SK-N-SH (cell line): ENCODE data around the gene CDKN1A. TPM values are rescaled to one million over a fixed set of nuclear protein-coding genes. Genes with fewer than 3 reads are reported as not detected.

Experiments used
- CTCF ChIA-PET: fragments of 300-600, 350-600 bp; formaldehyde crosslinking; extraction: SDS; loops from one replicate; lab custom pipeline; 2021; lab: Yijun Ruan, JAX
- POLR2A ChIA-PET: fragments of 350-600 bp; sonication (Branson Sonifier 250); formaldehyde crosslinking; extraction: SDS; loops from one replicate; lab custom pipeline; 2020; ENCODE audit warnings: antibody characterized with exemption, inconsistent platforms; lab: Yijun Ruan, JAX
- DNase-seq: peaks from one replicate; pipeline ENCODE4 v3.0.0; 2012
- H2AFZ ChIP-seq: fragments of 200-600 bp; sonication (generic); 2 replicates; pipeline ENCODE4 v1.8.1; 2016; ENCODE audit warnings: antibody characterized with exemption, mild to moderate bottlenecking, low read depth
- H3F3A ChIP-seq: fragments of 200-600 bp; sonication (generic); replicated peaks from 2 replicates; pipeline ENCODE3; 2016; ENCODE audit warnings: antibody characterized with exemption, mild to moderate bottlenecking; ENCODE audit not compliant: insufficient read depth
- H3K27ac ChIP-seq, 2 experiments: fragments of 200-500 bp in 1 of 2; fragments of 200-600 bp in 1 of 2; sonication (Bioruptor generic) in 1 of 2; sonication (generic), shearing (Covaris generic) in 1 of 2; 2 replicates each; pipeline versions ENCODE4 v1.5.1 to v1.6.1; 2014 to 2016; ENCODE audit warnings: low read depth in 2 of 2, inconsistent platforms in 1 of 2, low read length in 1 of 2, mild to moderate bottlenecking in 1 of 2, mixed read lengths in 1 of 2
- H3K27me3 ChIP-seq: fragments of 200-600 bp; sonication (generic), shearing (Covaris generic); 2 replicates; pipeline ENCODE4 v1.6.1; 2016; ENCODE audit warnings: mixed run types; ENCODE audit not compliant: insufficient read depth
- H3K36me3 ChIP-seq, 2 experiments: fragments of 200-500 bp in 1 of 2; fragments of 200-600 bp in 1 of 2; sonication (Bioruptor generic) in 1 of 2; sonication (generic) in 1 of 2; replicated peaks in 1 of 2; 2 replicates each; pipeline versions ENCODE3 to v1.5.1; 2014 to 2016; ENCODE audit warnings: low read length in 1 of 2, mild to moderate bottlenecking in 1 of 2; ENCODE audit not compliant: insufficient read depth in 2 of 2, control insufficient read depth in 1 of 2
- H3K4me1 ChIP-seq, 2 experiments: fragments of 200-500 bp in 1 of 2; fragments of 200-600 bp in 1 of 2; sonication (Bioruptor generic) in 1 of 2; sonication (generic), shearing (Covaris generic) in 1 of 2; 2 replicates each; pipeline versions ENCODE4 v1.5.1 to v1.6.1; 2014 to 2016; ENCODE audit warnings: low read depth in 1 of 2, low read length in 1 of 2, mixed run types in 1 of 2; ENCODE audit not compliant: insufficient read depth in 2 of 2, control insufficient read depth in 1 of 2
- H3K4me2 ChIP-seq: fragments of 200-600 bp; sonication (generic), shearing (Covaris generic); 2 replicates; pipeline ENCODE4 v1.6.1; 2017; ENCODE audit warnings: mixed run types
- H3K4me3 ChIP-seq, 2 experiments: fragments of 200-500 bp in 1 of 2; fragments of 200-600 bp in 1 of 2; sonication (Bioruptor generic) in 1 of 2; sonication (generic), shearing (Covaris generic) in 1 of 2; 2 replicates each; pipeline versions ENCODE4 v1.5.1 to v1.8.1; 2014 to 2016; ENCODE audit warnings: low read depth in 2 of 2, inconsistent platforms in 1 of 2, low read length in 1 of 2, mild to moderate bottlenecking in 1 of 2, mixed read lengths in 1 of 2, moderate library complexity in 1 of 2
- H3K79me2 ChIP-seq: fragments of 200-600 bp; sonication (generic); 2 replicates; pipeline ENCODE4 v1.8.1; 2017; ENCODE audit warnings: mild to moderate bottlenecking; ENCODE audit not compliant: insufficient read depth
- H3K9ac ChIP-seq: fragments of 200-600 bp; sonication (generic); 2 replicates; pipeline ENCODE4 v1.6.1; 2017; ENCODE audit warnings: mixed run types
- H3K9me2 ChIP-seq: fragments of 200-600 bp; sonication (generic); 2 replicates; pipeline ENCODE4 v1.6.1; 2017; ENCODE audit warnings: mixed run types
- H3K9me3 ChIP-seq: fragments of 200-600 bp; sonication (generic); 2 replicates; pipeline ENCODE4 v1.6.1; 2017; ENCODE audit warnings: mixed run types, mild to moderate bottlenecking, moderate library complexity
- H4K20me1 ChIP-seq: fragments of 200-600 bp; sonication (generic); 2 replicates; pipeline ENCODE4 v1.6.1; 2017; ENCODE audit warnings: mild to moderate bottlenecking, mixed run types; ENCODE audit not compliant: insufficient read depth
- CTCF ChIP-seq: fragments of 200-600 bp; sonication (generic); IDR thresholded peaks from 2 replicates; pipeline ENCODE4 v1.6.1; 2017; ENCODE audit warnings: antibody characterized with exemption, mild to moderate bottlenecking, moderate library complexity
- FOXM1 ChIP-seq: IDR thresholded peaks from 2 replicates; pipeline ENCODE4 v1.4.0; 2012; ENCODE audit warnings: low read depth, mild to moderate bottlenecking
- GABPA ChIP-seq: IDR thresholded peaks from 2 replicates; pipeline ENCODE4 v1.4.0; 2012; ENCODE audit warnings: low read depth, mild to moderate bottlenecking
- IRF3 ChIP-seq: fragments of 150-350 bp; IDR thresholded peaks from 2 replicates; pipeline ENCODE4 v1.6.1; 2016; ENCODE audit warnings: mild to moderate bottlenecking, low read depth, low read length
- JUND ChIP-seq: IDR thresholded peaks from 2 replicates; pipeline ENCODE4 v1.4.0; 2012
- RAD21 ChIP-seq: IDR thresholded peaks from 2 replicates; pipeline ENCODE4 v1.6.1; 2012; ENCODE audit warnings: mild to moderate bottlenecking, low read length
- RCOR1 ChIP-seq: fragments of 150-350 bp; IDR thresholded peaks from 2 replicates; pipeline ENCODE4 v1.6.1; 2017; ENCODE audit warnings: antibody characterized with exemption, low read length
- SMC3 ChIP-seq: IDR thresholded peaks from 2 replicates; pipeline ENCODE4 v1.6.1; 2012; ENCODE audit warnings: low read depth, low read length, improper control_type of control experiment
- TAF1 ChIP-seq: IDR thresholded peaks from 2 replicates; pipeline ENCODE4 v1.6.1; 2012; ENCODE audit warnings: low read depth, mild to moderate bottlenecking, low read length, moderate library complexity, borderline replicate concordance
- USF2 ChIP-seq: fragments of 150-350 bp; IDR thresholded peaks from 2 replicates; pipeline ENCODE4 v1.6.1; 2017; ENCODE audit warnings: antibody characterized with exemption, low read length, low read depth, borderline replicate concordance
- WGBS: methylation state at CpG from one replicate; pipeline ENCODE4 v1.1.6; 2017; ENCODE audit warnings: low lambda C conversion rate; 5-methylcytosine and 5-hydroxymethylcytosine counted together
- polyA plus RNA-seq, 3 experiments: library from polyadenylated mRNA; depleted of rRNA; stranded (reverse); fragments of >200 nt; gene quantifications; 2 replicates each; pipeline ENCODE4 v1.2.3, GENCODE V29; 2012
- TF ChIP-seq, protein P1 (sequence below): IDR thresholded peaks from 2 replicates; pipeline ENCODE4 v1.4.0; 2012; ENCODE audit warnings: low read depth, borderline replicate concordance
- TF ChIP-seq, protein P2 (sequence below): IDR thresholded peaks from 2 replicates; pipeline ENCODE4 v1.4.0; 2012; ENCODE audit warnings: low read depth, borderline replicate concordance
- TF ChIP-seq, protein P3 (sequence below): IDR thresholded peaks from 2 replicates; pipeline ENCODE4 v1.4.0; 2012; ENCODE audit warnings: low read depth
- TF ChIP-seq, protein P4 (sequence below): IDR thresholded peaks from 2 replicates; pipeline ENCODE4; 2012

Gene CDKN1A
- polyA plus RNA-seq, 1 of the 3 experiments (the other 2 are of a cell fraction): 747 TPM

GRCh38 chr6:36724514-36725390 lies 46.2 kb downstream of the CDKN1A start:
- Histone ChIP-seq H2AFZ (no peak overlapping the region), H4K20me1 (no peaks in the 10 kb centered on the region), H3K79me2 (no peaks in the 10 kb centered on the region), H3F3A (no peaks in the 10 kb centered on the region)
- 53% methylated on average over 13 of the region's 13 CpGs for WGBS
- TF ChIP-seq, protein P1, sequence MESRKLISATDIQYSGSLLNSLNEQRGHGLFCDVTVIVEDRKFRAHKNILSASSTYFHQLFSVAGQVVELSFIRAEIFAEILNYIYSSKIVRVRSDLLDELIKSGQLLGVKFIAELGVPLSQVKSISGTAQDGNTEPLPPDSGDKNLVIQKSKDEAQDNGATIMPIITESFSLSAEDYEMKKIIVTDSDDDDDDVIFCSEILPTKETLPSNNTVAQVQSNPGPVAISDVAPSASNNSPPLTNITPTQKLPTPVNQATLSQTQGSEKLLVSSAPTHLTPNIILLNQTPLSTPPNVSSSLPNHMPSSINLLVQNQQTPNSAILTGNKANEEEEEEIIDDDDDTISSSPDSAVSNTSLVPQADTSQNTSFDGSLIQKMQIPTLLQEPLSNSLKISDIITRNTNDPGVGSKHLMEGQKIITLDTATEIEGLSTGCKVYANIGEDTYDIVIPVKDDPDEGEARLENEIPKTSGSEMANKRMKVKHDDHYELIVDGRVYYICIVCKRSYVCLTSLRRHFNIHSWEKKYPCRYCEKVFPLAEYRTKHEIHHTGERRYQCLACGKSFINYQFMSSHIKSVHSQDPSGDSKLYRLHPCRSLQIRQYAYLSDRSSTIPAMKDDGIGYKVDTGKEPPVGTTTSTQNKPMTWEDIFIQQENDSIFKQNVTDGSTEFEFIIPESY: no peak
- TF ChIP-seq CTCF (peak; percentile 71), RAD21 (peak; percentile 85), SMC3 (peak; percentile 83)
- TF ChIP-seq, all 33 proteins: peak for 3
- H3K4me3 ChIP-seq: no peak overlapping the region
- no peaks in the 10 kb centered on the region; a peak in 1 of 4 replicates for H3K4me1 ChIP-seq
- no peak overlapping the region for H3K27ac ChIP-seq
- POLR2A ChIA-PET: no interaction called here
- CTCF ChIA-PET: interaction anchor here (0.6 to 3.0 kb wide), 23 partner anchors 9 to 207 kb away, joined by 3 to 14 read pairs (median 5); partner anchors contain the start of gene RAB44
- no peak overlapping the region for H3K4me2 ChIP-seq
- no peak overlapping the region for H3K9ac ChIP-seq
- no peaks in the 10 kb centered on the region for H3K9me3 ChIP-seq
- no peaks in the 10 kb centered on the region for H3K36me3 ChIP-seq
- H3K27me3 ChIP-seq: no peaks in the 10 kb centered on the region
- peak; percentile 85 for DNase-seq
- no peaks in the 10 kb centered on the region for H3K9me2 ChIP-seq

- no peaks in the 10 kb centered on the region for H3K27me3 ChIP-seq
- H3F3A ChIP-seq: no peaks in the 10 kb centered on the region
- ChIA-PET CTCF (interaction anchor here (1.1 to 2.1 kb wide), 4 partner anchors 8 to 111 kb away, joined by 3 to 14 read pairs (median 10); no protein-coding TSS in a partner anchor), POLR2A (no interaction called here)
- DNase-seq: no peak
- no peaks in the 10 kb centered on the region for H3K36me3 ChIP-seq
- H3K79me2 ChIP-seq: no peaks in the 10 kb centered on the region
- H3K9me2 ChIP-seq: no peaks in the 10 kb centered on the region
- H2AFZ ChIP-seq: no peak overlapping the region
- no peaks in the 10 kb centered on the region; a peak in 1 of 4 replicates for H3K4me1 ChIP-seq
- no peaks in the 10 kb centered on the region for H3K9me3 ChIP-seq
- WGBS: 69% methylated on average over 4 of the region's 7 CpGs
- H3K4me3 ChIP-seq: no peak overlapping the region
- H3K27ac ChIP-seq: no peak overlapping the region
- H3K4me2 ChIP-seq: no peak overlapping the region
- no peak overlapping the region for H3K9ac ChIP-seq
- no peaks in the 10 kb centered on the region for H4K20me1 ChIP-seq
- TF ChIP-seq USF2 (no peak), TAF1 (no peak), RCOR1 (no peak), CTCF (no peak), JUND (no peak), IRF3 (no peak), GABPA (no peak), FOXM1 (no peak)
- TF ChIP-seq, protein P2, sequence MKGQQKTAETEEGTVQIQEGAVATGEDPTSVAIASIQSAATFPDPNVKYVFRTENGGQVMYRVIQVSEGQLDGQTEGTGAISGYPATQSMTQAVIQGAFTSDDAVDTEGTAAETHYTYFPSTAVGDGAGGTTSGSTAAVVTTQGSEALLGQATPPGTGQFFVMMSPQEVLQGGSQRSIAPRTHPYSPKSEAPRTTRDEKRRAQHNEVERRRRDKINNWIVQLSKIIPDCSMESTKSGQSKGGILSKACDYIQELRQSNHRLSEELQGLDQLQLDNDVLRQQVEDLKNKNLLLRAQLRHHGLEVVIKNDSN: no peak
- TF ChIP-seq, protein P3, sequence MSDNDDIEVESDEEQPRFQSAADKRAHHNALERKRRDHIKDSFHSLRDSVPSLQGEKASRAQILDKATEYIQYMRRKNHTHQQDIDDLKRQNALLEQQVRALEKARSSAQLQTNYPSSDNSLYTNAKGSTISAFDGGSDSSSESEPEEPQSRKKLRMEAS: no peak
- TF ChIP-seq, protein P4, sequence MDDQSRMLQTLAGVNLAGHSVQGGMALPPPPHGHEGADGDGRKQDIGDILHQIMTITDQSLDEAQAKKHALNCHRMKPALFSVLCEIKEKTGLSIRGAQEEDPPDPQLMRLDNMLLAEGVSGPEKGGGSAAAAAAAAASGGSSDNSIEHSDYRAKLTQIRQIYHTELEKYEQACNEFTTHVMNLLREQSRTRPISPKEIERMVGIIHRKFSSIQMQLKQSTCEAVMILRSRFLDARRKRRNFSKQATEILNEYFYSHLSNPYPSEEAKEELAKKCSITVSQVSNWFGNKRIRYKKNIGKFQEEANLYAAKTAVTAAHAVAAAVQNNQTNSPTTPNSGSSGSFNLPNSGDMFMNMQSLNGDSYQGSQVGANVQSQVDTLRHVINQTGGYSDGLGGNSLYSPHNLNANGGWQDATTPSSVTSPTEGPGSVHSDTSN: no peak
Observed at GRCh38 chr6:36725581-36725980, 47.1 kb downstream of the CDKN1A start.
